GM20431 (cell line): ENCODE results near the gene RCOR1.
"Not testable (repeated sequence)": the region's sequence is repeated elsewhere in the genome, so short reads cannot be mapped to it uniquely, and the experiment has no call there.

Experiments
- in situ Hi-C: fragments of 300-500 bp; cut with MseI, MboI; formaldehyde crosslinking; loops from one replicate; pipeline ENCODE4 v1.15.0; 2020; ENCODE audit warnings: low sequenced_read_pairs; ENCODE audit not compliant: unreplicated experiment

Gene RCOR1

GRCh38 chr14:102624666-102625065 is 32.2 kb downstream of the RCOR1 start:
- in situ Hi-C loops: no loop called here

GRCh38 chr14:102625564-102626296 is 33.3 kb downstream of the RCOR1 start:
- in situ Hi-C loops: no loop called here

GRCh38 chr14:102626530-102626929 is 34.1 kb downstream of the RCOR1 start:
- in situ Hi-C loops: no loop called here

GRCh38 chr14:102629011-102629444 is 36.6 kb downstream of the RCOR1 start:
- in situ Hi-C loops: no loop called here

- in situ Hi-C loops: no loop called here
These were observed 37.4 kb downstream of the RCOR1 start for GRCh38 chr14:102629808-102630350.

GRCh38 chr14:102630405-102630804 is 38.0 kb downstream of the RCOR1 start:
- in situ Hi-C loops: no loop called here

- in situ Hi-C loops: no loop called here
These were observed 38.4 kb downstream of the RCOR1 start for GRCh38 chr14:102630881-102631280.

- in situ Hi-C loops: no loop called here
These were observed 41.6 kb downstream of the RCOR1 start for GRCh38 chr14:102633906-102634595.

GRCh38 chr14:102639611-102640010 is 47.2 kb downstream of the RCOR1 start:
- in situ Hi-C loops: not testable (repeated sequence)

GRCh38 chr14:102644523-102644922 is 52.1 kb downstream of the RCOR1 start:
- in situ Hi-C loops: no loop called here

- in situ Hi-C loops: no loop called here
These were observed 53.4 kb downstream of the RCOR1 start for GRCh38 chr14:102645746-102646440.

GRCh38 chr14:102646615-102647014 is 54.2 kb downstream of the RCOR1 start:
- in situ Hi-C loops: no loop called here

- in situ Hi-C loops: no loop called here
These were observed 59.7 kb downstream of the RCOR1 start for GRCh38 chr14:102652194-102652593.

GRCh38 chr14:102654298-102654697 is 61.8 kb downstream of the RCOR1 start:
- in situ Hi-C loops: no loop called here

- in situ Hi-C loops: no loop called here
These were observed 62.7 kb downstream of the RCOR1 start for GRCh38 chr14:102655137-102655536.

- in situ Hi-C loops: no loop called here
These were observed 67.3 kb downstream of the RCOR1 start for GRCh38 chr14:102659797-102660196.

GRCh38 chr14:102661614-102662013 is 69.2 kb downstream of the RCOR1 start:
- in situ Hi-C loops: no loop called here

GRCh38 chr14:102662636-102663430 is 70.4 kb downstream of the RCOR1 start:
- in situ Hi-C loops: no loop called here

- in situ Hi-C loops: no loop called here
These were observed 71.0 kb downstream of the RCOR1 start for GRCh38 chr14:102663440-102663839.

GRCh38 chr14:102665621-102666020 is 73.2 kb downstream of the RCOR1 start:
- in situ Hi-C loops: no loop called here
